K562 (cell line): ENCODE data around the gene PRRT1. TPM values are rescaled to one million over a fixed set of nuclear protein-coding genes. Genes with fewer than 3 reads are reported as not detected.

Experiments used
- CBX3 ChIP-seq, 2 experiments: IDR thresholded peaks; 1 replicate in 1 of 2; 2 replicates in 1 of 2; pipeline ENCODE4 v1.6.1; 2012; ENCODE audit warnings: inconsistent platforms in 2 of 2, low read length in 2 of 2, borderline replicate concordance in 1 of 2, control low read depth in 1 of 2
- CTBP1 ChIP-seq: fragments of 450-650 bp; IDR thresholded peaks from 2 replicates; pipeline ENCODE4 v1.6.1; 2016; ENCODE audit warnings: borderline replicate concordance
- DIDO1 ChIP-seq: fragments of 450-650 bp; IDR thresholded peaks from 2 replicates; pipeline ENCODE4 v1.6.1; 2016; ENCODE audit warnings: low read depth, missing biosample characterization, missing genetic modification characterization
- GTF3C2 ChIP-seq: IDR thresholded peaks from 3 replicates; pipeline ENCODE4 v1.6.1; 2011; ENCODE audit warnings: borderline replicate concordance, mild to moderate bottlenecking, moderate library complexity; ENCODE audit not compliant: insufficient read length; ENCODE audit errors: extremely low read depth
- HDAC3 ChIP-seq: fragments of 450-650 bp; IDR thresholded peaks from 2 replicates; pipeline ENCODE4 v1.6.1; 2018; ENCODE audit warnings: borderline replicate concordance, mild to moderate bottlenecking, moderate library complexity; ENCODE audit not compliant: partially characterized antibody
- HEY1 ChIP-seq: fragments of 250-450 bp; sonication (Bioruptor Pico); IDR thresholded peaks from 2 replicates; pipeline ENCODE4 v1.5.0; 2020; ENCODE audit warnings: mild to moderate bottlenecking, moderate library complexity, borderline replicate concordance
- KAT8 ChIP-seq: fragments of 450-650 bp; IDR thresholded peaks from 2 replicates; pipeline ENCODE4 v1.6.1; 2016; ENCODE audit warnings: low read depth, mild to moderate bottlenecking
- LEF1 ChIP-seq: fragments of 450-650 bp; IDR thresholded peaks from 2 replicates; pipeline ENCODE4 v1.6.1; 2016; ENCODE audit warnings: mild to moderate bottlenecking
- MCM2 ChIP-seq: fragments of 450-650 bp; IDR thresholded peaks from 2 replicates; pipeline ENCODE4 v1.6.1; 2017; ENCODE audit warnings: low read depth, mild to moderate bottlenecking
- NFE2L1 ChIP-seq: fragments of 450-650 bp; IDR thresholded peaks from 2 replicates; pipeline ENCODE4 v1.6.1; 2016; ENCODE audit warnings: missing genetic modification characterization, low read depth, mild to moderate bottlenecking, missing compliant biosample characterization, moderate library complexity, borderline replicate concordance
- NFXL1 ChIP-seq: fragments of 450-650 bp; formaldehyde crosslinking; IDR thresholded peaks from 2 replicates; pipeline ENCODE4 v1.4.0; 2021; ENCODE audit warnings: mild to moderate bottlenecking
- SAFB2 ChIP-seq: fragments of 200-400 bp; formaldehyde crosslinking; IDR thresholded peaks from 2 replicates; pipeline ENCODE4 v1.6.1; 2018; ENCODE audit warnings: borderline replicate concordance, low read length, low read depth, moderate library complexity; ENCODE audit not compliant: severe bottlenecking
- STAT5A ChIP-seq: IDR thresholded peaks from 2 replicates; pipeline ENCODE4 v1.6.1; 2012; ENCODE audit warnings: low read length, inconsistent platforms, borderline replicate concordance
- ZKSCAN1 ChIP-seq: fragments of 150-350 bp; IDR thresholded peaks from 2 replicates; pipeline ENCODE4 v1.6.1; 2016; ENCODE audit warnings: low read depth, low read length
- ZKSCAN3 ChIP-seq: fragments of 250-450 bp; sonication (Bioruptor Pico); IDR thresholded peaks from 2 replicates; pipeline ENCODE4 v1.4.0; 2020
- ZNF232 ChIP-seq: sonication (generic); formaldehyde crosslinking; IDR thresholded peaks from 2 replicates; pipeline ENCODE4 v1.8.0; 2022; ENCODE audit warnings: mild to moderate bottlenecking, missing genetic modification reagents
- ZNF668 ChIP-seq: fragments of 250-450 bp; sonication (Bioruptor Pico); IDR thresholded peaks from 2 replicates; pipeline ENCODE4 v1.8.0; 2022; ENCODE audit warnings: mild to moderate bottlenecking, inconsistent platforms
- ZNF830 ChIP-seq: fragments of 250-450 bp; sonication (Bioruptor Pico); IDR thresholded peaks from 2 replicates; pipeline ENCODE4 v1.5.0; 2021; ENCODE audit warnings: mild to moderate bottlenecking
- polyA plus RNA-seq, 8 experiments: library from polyadenylated mRNA; depleted of rRNA in 4 of 8; stranded (reverse) in 5 of 8; unstranded in 3 of 8; fragments of >200 nt; fragmentation: Nextera tagmentation in 2 of 8; fragmentation: Illumina TruSeq in 1 of 8; extraction: Ambion mirVana in 2 of 8; extraction: Trizol in 1 of 8; gene quantifications; 2 replicates each; pipeline versions ENCODE4 v1.2.1 to v1.2.3, GENCODE V29; 2011 to 2014; ENCODE audit warnings: inconsistent platforms in 1 of 8, missing spikeins in 1 of 8
- total RNA-seq, 7 experiments: library from RNA; depleted of rRNA in 6 of 7; stranded (reverse); fragments of >200 nt in 6 of 7; fragmentation: Illumina TruSeq in 2 of 7; extraction: Trizol in 2 of 7; gene quantifications; 2 replicates each; pipeline versions ENCODE4 v1.2.1 to v1.2.3, GENCODE V29; 2011 to 2021; ENCODE audit warnings: low replicate concordance in 1 of 7
- TF ChIP-seq, protein P1 (sequence below): fragments of 450-650 bp; IDR thresholded peaks from 2 replicates; pipeline ENCODE4 v1.6.1; 2017; ENCODE audit warnings: antibody characterized with exemption, mild to moderate bottlenecking
- TF ChIP-seq, protein P2 (sequence below): fragments of 250-450 bp; sonication (Bioruptor Pico); IDR thresholded peaks from 2 replicates; pipeline ENCODE4 v1.4.0; 2020

PRRT1 gene
- total and polyA plus RNA-seq, 9 of the 15 experiments (the other 6 are each of a cell fraction or from before 2014, with no cell fraction given) = 0.14 to 3.5 (median 0.41) TPM

- TF ChIP-seq KAT8 = no peak
- no peak for TF ChIP-seq CBX3 (IDR thresholded peaks at IDR 0.05; ENCODE audit: borderline replicate concordance in 1 of 2, low read length in 2 of 2)
- no peak; the same call in 1 of the 2 replicates for TF ChIP-seq CTBP1
- TF ChIP-seq GTF3C2 = no peak
- TF ChIP-seq ZNF668 (CRISPR knock-in tag) = no peak
- TF ChIP-seq LEF1 = no peak
- no peak for TF ChIP-seq HEY1 (CRISPR knock-in tag)
- no peak for TF ChIP-seq HDAC3
- no peak; the same call in 1 of the 2 replicates for TF ChIP-seq STAT5A
- TF ChIP-seq, protein P1, sequence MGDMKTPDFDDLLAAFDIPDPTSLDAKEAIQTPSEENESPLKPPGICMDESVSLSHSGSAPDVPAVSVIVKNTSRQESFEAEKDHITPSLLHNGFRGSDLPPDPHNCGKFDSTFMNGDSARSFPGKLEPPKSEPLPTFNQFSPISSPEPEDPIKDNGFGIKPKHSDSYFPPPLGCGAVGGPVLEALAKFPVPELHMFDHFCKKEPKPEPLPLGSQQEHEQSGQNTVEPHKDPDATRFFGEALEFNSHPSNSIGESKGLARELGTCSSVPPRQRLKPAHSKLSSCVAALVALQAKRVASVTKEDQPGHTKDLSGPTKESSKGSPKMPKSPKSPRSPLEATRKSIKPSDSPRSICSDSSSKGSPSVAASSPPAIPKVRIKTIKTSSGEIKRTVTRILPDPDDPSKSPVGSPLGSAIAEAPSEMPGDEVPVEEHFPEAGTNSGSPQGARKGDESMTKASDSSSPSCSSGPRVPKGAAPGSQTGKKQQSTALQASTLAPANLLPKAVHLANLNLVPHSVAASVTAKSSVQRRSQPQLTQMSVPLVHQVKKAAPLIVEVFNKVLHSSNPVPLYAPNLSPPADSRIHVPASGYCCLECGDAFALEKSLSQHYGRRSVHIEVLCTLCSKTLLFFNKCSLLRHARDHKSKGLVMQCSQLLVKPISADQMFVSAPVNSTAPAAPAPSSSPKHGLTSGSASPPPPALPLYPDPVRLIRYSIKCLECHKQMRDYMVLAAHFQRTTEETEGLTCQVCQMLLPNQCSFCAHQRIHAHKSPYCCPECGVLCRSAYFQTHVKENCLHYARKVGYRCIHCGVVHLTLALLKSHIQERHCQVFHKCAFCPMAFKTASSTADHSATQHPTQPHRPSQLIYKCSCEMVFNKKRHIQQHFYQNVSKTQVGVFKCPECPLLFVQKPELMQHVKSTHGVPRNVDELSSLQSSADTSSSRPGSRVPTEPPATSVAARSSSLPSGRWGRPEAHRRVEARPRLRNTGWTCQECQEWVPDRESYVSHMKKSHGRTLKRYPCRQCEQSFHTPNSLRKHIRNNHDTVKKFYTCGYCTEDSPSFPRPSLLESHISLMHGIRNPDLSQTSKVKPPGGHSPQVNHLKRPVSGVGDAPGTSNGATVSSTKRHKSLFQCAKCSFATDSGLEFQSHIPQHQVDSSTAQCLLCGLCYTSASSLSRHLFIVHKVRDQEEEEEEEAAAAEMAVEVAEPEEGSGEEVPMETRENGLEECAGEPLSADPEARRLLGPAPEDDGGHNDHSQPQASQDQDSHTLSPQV = peak; percentile 69; the same call in 1 of the 2 replicates
- TF ChIP-seq ZKSCAN1 = no peak
- TF ChIP-seq SAFB2 = no peak
- no peak for TF ChIP-seq NFXL1 (CRISPR knock-in tag)
- peak; percentile 65; the same call in 1 of the 2 replicates for TF ChIP-seq DIDO1
- TF ChIP-seq ZNF830 (CRISPR knock-in tag) = peak; percentile 89; the same call in 1 of the 2 replicates
- TF ChIP-seq MCM2 = no peak
- TF ChIP-seq ZKSCAN3 (CRISPR knock-in tag) = no peak
- TF ChIP-seq, protein P2, sequence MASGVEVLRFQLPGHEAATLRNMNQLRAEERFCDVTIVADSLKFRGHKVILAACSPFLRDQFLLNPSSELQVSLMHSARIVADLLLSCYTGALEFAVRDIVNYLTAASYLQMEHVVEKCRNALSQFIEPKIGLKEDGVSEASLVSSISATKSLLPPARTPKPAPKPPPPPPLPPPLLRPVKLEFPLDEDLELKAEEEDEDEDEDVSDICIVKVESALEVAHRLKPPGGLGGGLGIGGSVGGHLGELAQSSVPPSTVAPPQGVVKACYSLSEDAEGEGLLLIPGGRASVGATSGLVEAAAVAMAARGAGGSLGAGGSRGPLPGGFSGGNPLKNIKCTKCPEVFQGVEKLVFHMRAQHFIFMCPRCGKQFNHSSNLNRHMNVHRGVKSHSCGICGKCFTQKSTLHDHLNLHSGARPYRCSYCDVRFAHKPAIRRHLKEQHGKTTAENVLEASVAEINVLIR (CRISPR knock-in tag) = peak; percentile 67
- TF ChIP-seq ZNF232 (CRISPR knock-in tag) = no peak
- TF ChIP-seq NFE2L1 (tag) = no peak
Observed at GRCh38 chr6:32177183-32177787, 25.5 kb upstream of the PRRT1 start (continued).
